GM13977 (cell line): ENCODE results near the gene GALNTL6.

ENCODE experiments used
- DNase-seq: peaks from one replicate; pipeline ENCODE4 v3.0.0; 2012; ENCODE audit warnings: low spot score
- in situ Hi-C: fragments of 300-500 bp; cut with MboI; formaldehyde crosslinking; loops from one replicate; pipeline ENCODE4 v1.12.0; 2022; ENCODE audit warnings: low sequenced_read_pairs, low pct_unique_long_range_greater_than_20kb, mixed read lengths, inconsistent platforms; ENCODE audit not compliant: unreplicated experiment
- TF ChIP-seq, protein P1 (sequence below): IDR thresholded peaks from 2 replicates; pipeline ENCODE4 v1.5.1; 2012; ENCODE audit warnings: mild to moderate bottlenecking, control low read depth; ENCODE audit not compliant: insufficient read depth; ENCODE audit errors: extremely low read depth, missing control alignments

Gene GALNTL6

DNA sequence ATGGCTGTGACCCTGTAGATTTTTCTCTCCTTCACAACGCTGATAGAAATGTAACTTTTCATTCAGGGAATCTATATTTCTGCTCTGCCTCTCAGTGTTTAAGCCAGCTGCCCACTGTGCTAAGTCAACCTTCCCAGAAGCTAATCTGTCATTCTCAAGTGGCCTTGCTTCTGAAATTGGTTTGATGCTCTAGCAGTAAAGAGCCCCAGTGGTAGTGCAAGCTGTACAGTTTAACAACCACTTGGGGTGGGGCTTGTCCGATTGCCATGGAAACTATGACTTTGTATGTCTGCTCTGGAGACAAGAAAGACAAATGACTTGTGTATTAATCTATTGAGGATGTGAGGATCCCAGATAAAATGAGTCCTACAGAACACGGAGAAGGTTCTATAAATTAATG lies 734.5 kb downstream of the GALNTL6 start:
- in situ Hi-C loops = no loop called here
- no peak for DNase-seq
- TF ChIP-seq, protein P1, sequence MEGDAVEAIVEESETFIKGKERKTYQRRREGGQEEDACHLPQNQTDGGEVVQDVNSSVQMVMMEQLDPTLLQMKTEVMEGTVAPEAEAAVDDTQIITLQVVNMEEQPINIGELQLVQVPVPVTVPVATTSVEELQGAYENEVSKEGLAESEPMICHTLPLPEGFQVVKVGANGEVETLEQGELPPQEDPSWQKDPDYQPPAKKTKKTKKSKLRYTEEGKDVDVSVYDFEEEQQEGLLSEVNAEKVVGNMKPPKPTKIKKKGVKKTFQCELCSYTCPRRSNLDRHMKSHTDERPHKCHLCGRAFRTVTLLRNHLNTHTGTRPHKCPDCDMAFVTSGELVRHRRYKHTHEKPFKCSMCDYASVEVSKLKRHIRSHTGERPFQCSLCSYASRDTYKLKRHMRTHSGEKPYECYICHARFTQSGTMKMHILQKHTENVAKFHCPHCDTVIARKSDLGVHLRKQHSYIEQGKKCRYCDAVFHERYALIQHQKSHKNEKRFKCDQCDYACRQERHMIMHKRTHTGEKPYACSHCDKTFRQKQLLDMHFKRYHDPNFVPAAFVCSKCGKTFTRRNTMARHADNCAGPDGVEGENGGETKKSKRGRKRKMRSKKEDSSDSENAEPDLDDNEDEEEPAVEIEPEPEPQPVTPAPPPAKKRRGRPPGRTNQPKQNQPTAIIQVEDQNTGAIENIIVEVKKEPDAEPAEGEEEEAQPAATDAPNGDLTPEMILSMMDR = no peak

GRCh38 chr4:172553216-172553615 lies 740.0 kb downstream of the GALNTL6 start:
- TF ChIP-seq, protein P1 = no peak
- in situ Hi-C loops = no loop called here

DNA sequence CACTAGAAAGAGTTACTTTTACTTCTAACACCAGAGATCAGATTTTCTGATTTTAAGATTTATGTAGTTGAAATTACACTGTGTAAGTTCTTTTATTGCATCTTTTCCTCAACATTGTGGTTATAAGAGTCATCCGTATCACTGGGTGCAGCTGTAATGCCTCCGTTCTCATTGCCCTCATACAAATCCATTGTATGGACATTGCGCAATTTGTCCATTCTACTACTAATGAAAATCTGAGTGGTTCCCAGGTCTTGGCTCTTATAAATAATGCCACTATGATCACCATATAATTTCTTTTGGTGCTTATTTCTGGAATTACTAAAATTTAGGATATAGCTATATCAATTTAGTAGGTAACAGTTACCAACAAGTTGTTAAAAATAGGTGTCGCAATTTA lies 741.4 kb downstream of the GALNTL6 start:
- in situ Hi-C loops = no loop called here

More at GRCh38 chr4:172553216-172553615, 740.0 kb downstream of the GALNTL6 start:
- no peak for DNase-seq

DNA sequence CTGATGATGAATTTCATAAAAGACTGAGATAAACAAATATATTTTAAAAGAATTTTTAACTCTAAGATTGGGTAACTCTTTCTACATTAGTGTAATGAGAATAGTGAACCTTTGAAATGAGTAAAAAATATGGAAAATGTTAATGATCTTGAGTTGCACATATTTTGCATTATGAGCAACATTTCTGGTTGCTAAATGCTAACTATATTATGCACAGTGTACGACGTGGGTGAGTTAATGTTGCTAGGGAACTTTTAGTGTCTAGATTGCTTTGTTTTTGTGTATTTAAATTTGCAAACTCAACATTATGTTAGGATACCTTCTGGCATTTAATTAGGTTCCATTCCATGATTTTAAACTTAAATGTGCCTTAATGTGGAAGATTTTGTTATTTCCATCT lies 742.5 kb downstream of the GALNTL6 start:
- in situ Hi-C loops = no loop called here
- TF ChIP-seq, protein P1 = no peak

More for the DNA sequence above, 741.4 kb downstream of the GALNTL6 start:
- DNase-seq = no peak
- TF ChIP-seq, protein P1 = no peak

DNA sequence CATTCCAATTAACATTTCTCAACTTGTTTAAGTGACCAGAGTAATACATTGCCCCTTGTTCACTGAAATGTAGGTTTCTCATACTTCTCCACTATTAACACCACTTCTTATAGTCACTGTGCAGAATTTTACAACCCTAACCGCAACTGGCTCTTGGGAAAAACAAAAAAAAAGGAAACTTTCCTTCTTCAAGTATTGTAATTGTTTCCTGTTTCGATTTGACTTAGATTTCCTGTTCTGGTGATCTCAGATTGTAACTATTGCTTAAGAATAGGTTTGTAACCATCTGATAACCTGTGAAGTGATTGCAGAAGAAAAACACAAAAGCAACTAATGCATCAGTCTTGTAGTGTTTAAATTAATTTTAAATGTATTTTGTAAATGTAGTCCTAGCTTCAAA lies 760.7 kb downstream of the GALNTL6 start:
- in situ Hi-C loops = no loop called here
- TF ChIP-seq, protein P1 = no peak
- DNase-seq = no peak

More for the DNA sequence above, 742.5 kb downstream of the GALNTL6 start:
- no peak for DNase-seq

- in situ Hi-C loops = no loop called here
- DNase-seq = no peak
- TF ChIP-seq, protein P1 = no peak
Measured at GRCh38 chr4:172578712-172579111, 765.5 kb downstream of the GALNTL6 start.

DNA sequence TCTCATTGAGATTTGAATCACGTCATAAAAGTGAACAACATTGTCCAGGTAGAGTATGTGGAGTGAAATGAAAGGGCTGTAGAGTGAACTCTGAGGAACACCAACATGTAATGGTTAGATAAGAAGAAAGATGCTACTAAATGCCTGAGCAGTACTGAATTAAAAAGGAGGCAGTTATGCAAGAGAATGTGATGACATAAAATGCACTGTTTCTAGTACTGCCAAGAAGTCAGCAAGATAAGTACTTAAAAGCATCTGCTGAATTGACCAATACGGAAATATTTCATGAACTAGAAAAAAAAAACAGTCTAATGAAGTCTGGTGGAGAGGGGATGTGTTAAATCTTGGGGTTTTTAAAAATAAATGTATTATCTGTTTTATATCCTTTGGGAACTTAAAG lies 771.6 kb downstream of the GALNTL6 start:
- TF ChIP-seq, protein P1 = no peak
- in situ Hi-C loops = no loop called here
- no peak for DNase-seq
